ENCODE data around the gene CD74.
"Not testable (repeated sequence)": the region's sequence is repeated elsewhere in the genome, so short reads cannot be mapped to it uniquely, and the experiment has no call there.

CD74 gene

DNA sequence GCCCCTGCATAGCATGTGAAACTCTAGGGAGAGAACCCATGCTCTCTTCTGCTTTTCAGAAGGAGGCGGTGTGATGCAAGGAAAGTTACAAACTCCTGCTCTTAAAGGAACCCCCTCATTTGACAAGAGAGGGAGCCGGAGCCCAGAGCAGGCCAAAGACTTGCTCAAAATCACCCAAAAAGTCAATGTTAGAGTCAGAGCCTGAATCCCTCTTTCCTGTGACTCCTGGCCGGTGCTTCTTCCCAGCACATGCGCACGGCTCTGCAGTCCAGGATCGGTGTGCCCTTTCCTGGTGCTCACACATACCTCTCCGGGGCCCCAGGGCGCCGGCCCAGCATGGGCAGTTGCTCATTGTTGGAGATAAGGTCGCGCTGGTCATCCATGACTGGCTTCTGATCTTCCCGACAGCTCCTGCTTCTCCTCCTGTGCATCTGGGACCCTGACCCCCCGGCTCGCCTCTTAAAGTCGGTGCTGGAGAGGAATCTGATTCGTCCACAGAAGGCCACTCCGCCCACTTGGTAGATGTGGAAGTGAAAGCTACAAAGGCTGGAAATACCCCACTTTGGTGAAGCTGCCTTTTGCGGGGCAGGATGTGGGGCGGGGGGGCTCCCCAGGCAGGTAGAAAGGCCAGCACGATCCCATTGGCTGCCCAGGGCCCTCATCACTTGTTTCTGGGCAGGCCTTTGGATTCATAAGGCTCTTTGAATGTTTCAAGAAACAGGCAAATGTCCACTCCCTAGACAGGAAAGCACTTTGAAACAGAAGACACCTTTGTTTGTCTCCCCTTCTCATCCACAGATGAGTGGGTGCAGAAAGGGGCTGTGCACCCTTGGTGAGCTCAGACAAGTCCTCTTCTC lies at the start of gene CD74:
CD74 (minus strand) TSS at position 592 of the 857 bp plus-strand sequence; CDS start at position 431, 161 bp downstream.
- DNase-seq (ENCODE audit: low spot score) (no peak), FAIRE-seq (no peak)

DNA sequence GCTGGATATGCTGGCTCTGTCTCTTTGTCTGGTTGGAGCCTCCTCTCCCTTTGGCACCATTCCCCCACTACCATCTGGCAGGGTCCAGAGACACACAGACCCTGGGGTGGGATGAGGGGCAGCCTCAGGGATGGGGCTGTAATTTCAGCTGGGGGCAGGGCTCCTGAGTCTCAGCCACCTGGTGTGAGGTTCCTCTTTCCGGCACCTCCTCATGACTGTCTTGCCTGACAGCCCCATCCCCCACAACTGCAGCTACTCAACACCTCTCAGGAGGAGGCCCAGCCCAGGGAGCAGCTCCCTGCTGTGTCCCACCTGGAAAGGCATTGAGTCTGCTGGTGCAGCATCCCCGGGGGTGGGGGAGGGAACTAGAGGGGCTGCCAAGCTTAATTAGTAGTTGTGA lies 48.5 kb upstream of the CD74 start:
- DNase-seq (ENCODE audit: low spot score) = no peak
- FAIRE-seq = no peak

DNA sequence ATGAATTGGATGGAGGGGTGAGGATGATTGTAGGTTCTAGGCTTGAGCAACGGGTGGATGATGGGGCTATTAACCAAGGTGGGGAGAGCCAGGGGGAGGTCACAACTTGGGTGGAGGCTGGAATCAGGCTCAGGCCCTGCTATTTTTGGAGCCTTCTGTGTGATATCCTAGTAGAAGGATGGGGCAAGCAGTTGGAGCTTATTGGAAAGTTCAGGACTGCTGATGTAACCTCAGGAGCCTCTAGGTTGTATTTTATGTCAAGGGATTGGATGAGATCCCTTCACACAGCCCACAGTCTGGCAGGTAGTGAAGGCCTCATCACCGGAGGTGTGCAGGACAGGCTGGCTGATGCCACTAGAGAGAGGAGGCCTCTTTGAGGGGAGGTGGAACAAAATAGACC lies 48.1 kb upstream of the CD74 start:
- FAIRE-seq (no peak), DNase-seq (ENCODE audit: low spot score) (no peak)

DNA sequence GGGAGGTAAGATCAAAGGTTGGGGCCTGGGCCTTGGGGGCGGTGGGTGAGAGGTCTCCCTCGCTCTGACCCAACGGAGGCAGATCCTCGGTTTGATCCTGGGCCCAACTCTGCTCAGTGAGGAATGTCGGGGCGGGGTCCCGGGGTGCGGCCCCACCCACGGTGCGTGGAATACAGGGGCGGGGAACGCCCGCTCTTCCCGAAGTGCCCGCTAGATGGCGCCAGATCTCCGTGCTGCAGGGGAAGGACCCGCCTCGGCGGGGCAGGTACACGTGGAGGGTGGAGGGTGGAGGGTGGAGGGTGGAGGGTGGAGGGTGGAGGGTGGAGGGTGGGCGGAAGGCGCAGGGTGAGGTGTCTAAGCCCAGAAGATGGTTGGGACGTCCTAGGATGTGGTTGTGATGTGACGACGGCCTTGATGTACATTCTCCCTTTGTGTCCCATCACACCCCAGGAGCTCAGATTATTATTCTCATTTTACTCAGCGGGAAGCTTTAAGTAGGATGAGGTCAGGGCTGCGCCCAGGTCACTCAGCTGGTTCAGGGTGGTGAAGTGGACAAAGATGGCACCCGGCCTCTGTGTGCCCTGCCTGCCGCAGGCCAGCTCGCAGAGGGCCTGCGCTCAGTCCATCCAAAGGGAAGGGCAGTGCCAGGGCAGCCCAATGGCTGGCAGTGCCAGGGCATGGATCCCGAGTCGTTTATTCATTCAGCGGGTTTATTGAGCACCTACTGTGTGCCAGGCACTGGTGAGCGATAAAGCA lies 46.3 kb upstream of the CD74 start:
- FAIRE-seq (no peak), DNase-seq (ENCODE audit: low spot score) (peak; percentile 90)

DNA sequence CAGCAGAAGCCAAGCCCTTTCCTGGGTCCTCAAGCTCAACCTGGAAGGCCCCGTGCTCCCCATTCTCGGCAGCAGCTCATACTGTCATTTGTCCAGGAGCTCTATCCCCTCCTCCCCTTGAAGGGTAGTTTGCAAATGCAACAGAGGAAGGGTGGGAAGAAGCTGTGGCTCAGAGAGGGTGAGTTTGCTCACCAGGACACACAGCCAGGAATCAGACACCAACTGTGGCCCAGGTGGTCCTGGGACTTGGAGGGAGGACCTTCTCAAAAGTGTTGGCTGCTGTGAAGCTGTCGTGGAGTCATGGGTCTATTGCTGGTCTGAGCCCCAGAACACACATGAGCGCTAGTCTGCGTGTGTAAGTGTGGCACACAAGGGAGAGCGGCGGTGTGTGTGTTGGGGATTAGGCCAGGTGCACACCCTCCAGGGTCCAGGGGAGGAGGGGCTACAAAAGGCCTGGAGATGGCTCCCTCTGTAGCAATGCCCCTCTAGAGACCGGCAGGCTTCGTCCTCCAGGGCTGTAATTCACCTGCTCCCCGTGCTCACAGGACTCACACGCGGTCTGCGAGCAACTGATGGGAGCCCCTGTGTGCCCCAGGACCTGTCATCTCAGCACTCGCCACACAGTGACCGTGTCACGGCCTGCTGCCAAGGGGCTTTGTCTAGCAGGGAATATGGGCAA lies 45.0 kb upstream of the CD74 start:
- FAIRE-seq = no peak
- no peak for DNase-seq (ENCODE audit: low spot score)

DNA sequence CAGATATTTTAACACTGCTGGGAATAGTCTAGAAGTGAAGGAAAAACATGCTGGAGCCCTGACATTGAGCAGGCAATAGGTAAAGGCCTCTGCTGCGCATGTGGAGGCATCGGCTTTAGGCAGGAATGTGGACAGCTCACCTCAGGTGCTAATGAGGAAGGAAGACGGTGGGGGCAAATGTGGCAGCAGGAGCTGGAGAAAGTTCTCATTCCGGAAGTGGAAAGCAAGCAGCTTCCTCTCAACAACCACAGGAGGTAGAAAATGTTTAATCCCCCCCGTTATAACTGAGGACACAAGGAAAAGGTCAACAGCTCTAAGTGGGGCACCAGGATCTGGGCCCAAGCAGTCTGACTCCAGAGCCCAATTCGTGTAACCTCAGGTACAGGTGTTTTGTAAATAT lies 44.4 kb upstream of the CD74 start:
- DNase-seq (ENCODE audit: low spot score) = no peak
- FAIRE-seq = no peak

DNA sequence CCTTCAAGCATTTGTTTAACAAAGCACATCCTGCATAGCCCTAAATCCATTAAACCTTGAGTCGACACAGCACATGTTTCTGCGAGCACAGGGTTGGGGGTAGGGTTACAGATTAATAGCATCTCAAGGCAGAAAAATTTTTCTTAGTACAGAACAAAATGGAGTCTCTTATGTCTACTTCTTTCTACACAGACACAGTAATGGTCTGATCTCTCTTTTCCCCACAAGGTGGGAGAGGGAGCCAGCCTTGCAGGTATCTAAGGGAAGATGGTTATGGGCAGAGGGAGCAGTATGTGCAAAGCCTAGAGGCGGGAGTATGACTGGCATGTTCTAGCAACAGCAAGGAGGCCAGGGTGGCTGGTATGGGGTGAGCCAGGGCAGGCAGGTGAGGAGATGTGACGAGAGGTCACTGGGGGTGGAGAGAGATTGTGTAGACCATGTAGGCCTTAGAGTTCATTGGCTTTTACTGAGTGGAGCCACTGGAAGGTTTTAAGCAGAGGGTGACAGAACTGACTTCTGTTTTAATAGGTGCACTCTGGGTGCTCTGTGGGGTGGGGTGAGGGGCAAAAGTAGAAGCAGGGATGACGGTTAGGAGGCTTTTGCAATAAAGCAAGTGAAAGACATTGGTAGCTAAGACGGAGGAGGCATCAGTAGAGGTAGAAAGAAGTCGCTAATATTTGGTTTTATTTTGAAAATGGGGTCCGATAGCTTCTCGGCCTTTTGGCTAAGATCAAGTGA lies 42.0 kb upstream of the CD74 start:
- DNase-seq (ENCODE audit: low spot score) (no peak), FAIRE-seq (no peak)

DNA sequence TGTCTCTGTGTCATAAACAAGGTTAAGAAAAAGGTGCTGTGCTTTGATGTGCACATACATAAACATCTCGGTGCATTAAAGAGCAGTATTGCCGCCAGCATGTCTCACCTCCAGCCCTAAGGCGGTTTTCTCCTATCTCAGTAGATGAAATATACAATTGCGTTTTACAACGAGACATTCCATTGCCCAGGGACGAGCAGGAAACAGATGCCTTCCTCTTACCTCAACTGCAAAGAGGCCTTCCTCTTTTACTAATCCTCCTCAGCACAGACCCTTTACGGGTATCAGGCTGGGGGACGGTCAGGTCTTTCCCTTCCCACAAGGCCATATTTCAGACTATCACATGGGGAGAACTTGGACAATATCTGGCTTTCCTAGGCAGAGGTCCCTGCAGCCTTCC lies 41.3 kb upstream of the CD74 start:
- not testable (repeated sequence) for FAIRE-seq

DNA sequence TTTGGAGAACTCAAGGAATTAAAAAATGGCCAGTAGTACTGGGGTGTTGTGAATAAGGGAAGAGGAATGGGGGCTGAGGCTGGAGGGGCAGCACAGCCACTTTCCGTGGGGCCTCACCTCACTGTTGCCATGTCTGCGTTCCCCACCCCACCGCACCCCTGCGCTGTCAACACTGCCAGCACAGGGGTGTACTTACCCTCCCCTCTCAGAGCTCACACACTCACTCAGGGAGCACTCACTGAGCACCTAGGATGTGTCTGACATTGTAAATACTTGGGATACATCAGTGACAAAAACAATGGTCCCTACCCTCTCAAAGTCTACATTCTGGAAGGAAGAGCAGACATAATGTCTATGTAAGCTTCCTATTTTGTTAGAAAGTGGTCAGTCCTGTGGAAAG lies 40.2 kb upstream of the CD74 start:
- DNase-seq (ENCODE audit: low spot score) = no peak
- no peak for FAIRE-seq

More for the DNA sequence above, 41.3 kb upstream of the CD74 start:
- not testable (repeated sequence) for DNase-seq (ENCODE audit: low spot score)

DNA sequence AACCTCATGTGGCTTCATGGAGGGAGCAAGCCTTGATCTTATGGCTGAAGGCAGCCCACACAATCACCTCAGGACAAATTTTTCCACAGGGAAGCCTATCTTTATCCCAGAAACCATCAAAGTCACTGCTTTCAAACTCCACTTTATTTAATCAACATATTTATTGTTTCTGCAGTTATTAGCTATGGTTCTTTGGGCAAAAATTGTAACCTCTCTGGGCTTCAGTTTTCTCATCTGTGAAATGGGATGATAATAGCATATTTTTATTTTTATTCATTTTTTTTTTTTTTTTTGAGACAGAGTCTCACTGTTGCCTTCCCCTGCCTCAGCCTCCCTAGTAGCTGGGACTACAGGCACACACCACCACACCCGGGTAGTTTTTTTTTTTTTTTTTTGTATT lies 38.9 kb upstream of the CD74 start:
- DNase-seq (ENCODE audit: low spot score) = no peak
- FAIRE-seq = no peak

DNA sequence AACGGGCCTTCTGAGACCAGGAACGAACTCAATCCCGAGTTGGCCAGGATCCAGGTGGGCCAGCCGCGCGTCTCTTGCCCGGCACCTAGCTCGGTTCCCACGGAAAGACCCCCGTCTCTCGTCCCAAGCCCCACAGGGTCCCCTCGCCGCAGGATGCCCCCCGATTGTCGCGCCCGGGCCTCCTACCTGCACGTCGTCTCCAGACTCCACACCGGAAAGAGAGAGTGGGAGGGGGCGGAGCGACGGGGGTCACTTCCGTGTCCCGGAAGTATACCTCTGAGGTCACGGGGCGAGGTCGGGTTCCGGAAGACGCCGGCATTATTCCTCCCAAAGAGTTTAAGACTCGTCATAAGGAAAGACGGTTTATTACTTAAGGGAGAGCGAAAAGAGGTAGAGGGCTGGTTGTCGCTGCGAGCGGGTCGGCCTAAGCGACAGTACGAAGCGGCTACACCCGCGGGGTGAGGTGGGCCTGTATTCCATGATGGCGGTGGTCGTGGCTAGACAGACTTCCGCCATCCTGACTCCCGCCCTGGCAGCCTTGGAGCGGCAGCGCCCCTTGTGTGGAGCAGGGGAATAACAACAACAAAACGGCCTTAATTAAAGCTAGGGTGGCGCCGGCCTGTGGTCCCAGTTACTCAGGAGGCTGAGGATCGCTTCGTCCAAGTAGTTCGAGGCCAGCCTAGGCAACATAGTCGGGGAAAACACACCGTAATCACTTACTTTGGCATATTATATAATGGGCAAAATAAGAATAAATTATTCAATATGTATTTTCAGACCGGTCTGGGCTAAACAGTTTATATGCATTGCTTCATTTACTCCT lies 37.0 kb upstream of the CD74 start, which contains the start of gene RPS14:
RPS14 (minus strand) TSS at position 223 of the 823 bp plus-strand sequence. CDS start 2,006 bp downstream, outside the sequence.
- peak; percentile 95 for DNase-seq (ENCODE audit: low spot score)
- peak; percentile 77 for FAIRE-seq

DNA sequence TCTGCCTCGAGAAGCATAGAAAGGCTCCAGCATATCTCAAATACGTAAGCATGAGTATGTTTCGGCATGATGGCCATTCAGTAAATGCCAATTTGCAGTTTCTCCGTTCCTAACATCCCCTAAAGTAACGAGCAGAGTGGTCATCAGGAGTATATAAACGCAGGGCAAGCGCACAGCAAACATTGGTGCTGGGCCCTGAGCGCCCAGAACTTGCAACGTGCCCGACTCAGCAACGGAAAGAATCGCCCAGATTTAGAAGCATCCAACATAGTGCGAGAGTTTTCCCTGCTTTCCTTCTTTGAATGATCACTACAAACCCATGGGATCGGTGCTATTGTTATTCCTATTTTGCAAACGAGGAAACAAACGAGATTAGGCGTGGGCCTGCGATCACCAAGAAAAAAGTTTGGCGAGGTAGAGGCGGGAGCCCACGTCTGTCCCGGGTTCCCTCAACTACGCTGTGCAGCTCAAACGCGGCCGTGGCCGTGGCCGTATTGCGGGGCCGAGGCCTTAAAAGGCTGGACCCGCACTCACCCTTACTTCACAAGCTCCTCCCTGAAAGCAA lies 36.3 kb upstream of the CD74 start:
- no peak for FAIRE-seq
- DNase-seq (ENCODE audit: low spot score) = no peak

DNA sequence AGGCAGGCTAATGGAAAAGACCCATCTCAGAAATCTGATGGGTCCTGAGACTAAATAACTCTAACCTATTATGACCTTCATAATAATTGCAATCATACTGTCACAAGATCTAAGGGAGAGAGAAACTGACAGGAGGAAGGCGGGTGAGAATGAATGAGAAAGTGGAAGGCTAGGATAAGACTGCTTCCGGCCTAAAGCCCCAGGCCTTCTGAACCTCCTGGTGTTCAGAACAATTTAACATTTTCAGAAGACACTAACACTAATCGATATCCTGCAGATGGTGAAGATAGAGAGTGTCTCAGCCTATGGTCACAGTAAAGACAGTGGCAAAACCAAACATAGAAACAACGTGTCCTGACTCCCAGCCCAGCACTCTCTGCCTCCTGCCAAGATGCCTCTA lies 35.6 kb upstream of the CD74 start:
- DNase-seq (ENCODE audit: low spot score) = no peak
- FAIRE-seq = no peak

DNA sequence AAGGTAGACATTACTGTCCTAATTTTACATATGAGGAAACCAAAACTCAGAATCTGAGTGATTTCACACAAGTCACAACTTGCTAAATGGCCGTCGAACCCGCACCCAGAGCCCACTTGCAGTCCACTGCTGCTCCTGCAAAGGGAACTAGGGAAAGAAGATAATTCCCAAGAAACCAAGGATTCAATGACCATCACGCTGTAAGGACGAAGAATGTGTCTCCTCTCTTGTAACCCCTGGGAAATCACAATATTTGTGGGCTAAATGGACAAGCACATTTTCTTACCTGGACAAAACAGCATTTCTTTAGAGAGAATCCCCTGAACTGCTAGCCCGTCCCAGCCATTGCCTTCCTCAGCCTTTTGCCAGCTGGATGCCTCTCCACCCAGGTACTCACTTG lies 34.5 kb upstream of the CD74 start:
- DNase-seq (ENCODE audit: low spot score) (no peak), FAIRE-seq (no peak)

DNA sequence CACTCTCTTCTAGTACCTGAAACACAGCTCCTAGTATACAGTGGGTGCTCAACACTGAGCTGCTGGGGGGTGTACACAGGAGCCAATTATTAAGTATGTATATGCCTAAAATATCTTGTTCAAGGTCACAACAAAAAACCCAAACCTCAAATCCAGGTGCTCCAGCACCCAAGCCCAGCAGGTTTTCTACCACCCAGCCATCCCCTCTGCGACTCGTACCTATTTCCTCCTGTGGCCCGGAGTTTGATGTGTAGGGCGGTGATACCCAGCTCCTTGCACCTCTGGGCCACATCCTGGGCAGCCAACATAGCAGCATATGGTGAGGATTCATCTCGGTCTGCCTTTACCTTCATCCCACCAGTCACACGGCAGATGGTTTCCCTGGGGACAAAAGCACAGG lies 33.9 kb upstream of the CD74 start:
- no peak for FAIRE-seq
- no peak for DNase-seq (ENCODE audit: low spot score)

DNA sequence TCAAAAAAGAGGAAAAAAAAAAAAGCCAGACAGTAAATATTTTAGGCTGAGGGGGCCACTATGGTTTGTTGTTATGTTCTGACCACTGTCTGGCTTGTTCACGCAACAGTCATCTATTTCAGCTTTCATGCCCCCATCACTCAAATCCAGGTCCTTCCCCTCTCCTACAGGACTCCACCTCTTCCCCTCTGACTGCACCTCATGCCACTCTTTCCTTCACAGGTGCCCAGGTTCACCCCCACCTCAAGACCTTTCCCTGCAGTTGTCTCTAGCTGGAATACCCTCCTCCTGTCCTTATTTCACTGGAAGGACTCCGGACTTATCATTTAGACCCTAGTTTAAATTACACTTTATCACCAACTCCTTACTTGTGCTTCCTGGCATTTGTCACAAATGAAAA lies 33.4 kb upstream of the CD74 start:
- no peak for DNase-seq (ENCODE audit: low spot score)
- no peak for FAIRE-seq

DNA sequence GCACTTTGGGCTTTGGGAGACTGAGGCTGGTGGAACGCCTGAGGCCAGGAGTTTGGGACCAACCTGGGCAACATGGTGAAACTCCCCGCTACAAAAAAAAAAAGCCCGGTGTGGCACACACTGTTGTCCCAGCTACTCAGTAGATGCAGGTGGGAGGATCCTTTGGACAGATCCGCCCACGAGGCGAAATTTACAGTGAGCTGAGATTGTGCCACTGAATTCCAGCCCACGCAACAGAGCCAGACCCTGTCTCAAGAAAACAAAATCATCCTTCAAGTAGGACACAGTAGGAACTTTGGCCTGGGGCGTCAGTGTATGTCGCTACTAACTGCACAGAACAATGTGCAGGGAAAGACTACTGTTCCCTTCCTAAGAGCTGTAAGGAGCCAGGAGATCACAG lies 32.1 kb upstream of the CD74 start:
- FAIRE-seq (no peak), DNase-seq (ENCODE audit: low spot score) (no peak)

DNA sequence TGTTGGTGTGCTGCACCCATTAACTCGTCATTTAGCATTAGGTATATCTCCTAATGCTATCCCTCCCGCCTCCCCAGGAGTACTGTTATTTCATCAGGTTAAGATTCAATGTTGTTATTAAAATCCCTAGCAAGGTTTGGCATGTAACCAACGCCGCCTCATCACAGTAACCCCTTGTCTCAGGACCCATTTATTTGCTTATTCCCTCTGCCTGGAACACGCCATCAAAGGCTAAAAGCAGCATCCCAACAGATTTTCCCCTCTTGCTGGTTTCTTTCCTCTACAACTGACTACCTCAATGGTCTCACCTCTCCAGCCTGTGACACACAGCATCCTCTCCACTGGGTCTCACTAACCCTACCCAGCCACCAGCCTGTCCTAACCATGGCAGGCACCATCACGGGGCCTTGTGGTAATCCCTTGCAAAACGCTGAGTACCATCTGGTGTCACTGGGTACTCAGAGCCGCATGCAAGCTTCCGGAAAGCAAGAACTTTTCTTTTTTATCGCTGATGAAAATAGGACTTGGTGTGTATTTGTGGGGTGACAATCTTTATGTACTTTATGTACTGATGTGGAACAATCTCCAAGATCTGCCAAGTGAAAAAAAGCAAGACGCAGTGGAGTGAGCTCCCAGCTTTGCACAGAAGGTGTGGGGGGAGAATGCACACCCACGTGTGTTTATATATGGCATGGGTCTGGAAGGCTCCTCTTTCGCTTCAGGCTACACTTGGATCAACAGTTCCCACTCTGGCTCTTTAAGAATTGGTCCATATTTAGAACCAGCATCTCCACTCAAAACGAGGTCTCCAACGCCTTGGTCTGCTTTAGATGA lies 30.7 kb upstream of the CD74 start:
- DNase-seq (ENCODE audit: low spot score) (no peak), FAIRE-seq (no peak)

DNA sequence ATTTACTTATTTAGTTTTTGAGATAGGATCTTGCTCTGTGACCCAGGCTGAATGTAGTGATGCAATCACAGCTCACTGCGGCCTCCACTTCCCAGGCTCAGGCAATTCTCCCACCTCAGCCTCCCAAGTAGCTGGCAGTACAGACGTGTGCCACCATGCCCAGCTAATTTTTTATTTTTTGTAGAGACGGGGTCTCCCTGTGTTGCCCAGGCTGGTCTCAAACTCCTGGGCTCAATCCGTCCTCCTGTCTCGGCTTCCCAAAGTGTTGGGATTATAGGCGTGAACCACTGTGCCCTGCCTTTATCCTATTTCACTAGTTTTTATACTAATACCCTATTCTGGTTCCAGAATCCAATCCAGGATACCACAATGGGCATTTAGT lies 30.0 kb upstream of the CD74 start:
- DNase-seq (ENCODE audit: low spot score) (no peak), FAIRE-seq (no peak)

Data from urothelium cell line (cell line).